D721Med (cell line): ENCODE measurements around the gene CDH13.

ENCODE experiments used
- DNase-seq: peaks from one replicate; pipeline ENCODE4 v3.0.0; 2011; ENCODE audit warnings: low spot score; ENCODE audit not compliant: insufficient read length
- FAIRE-seq: peaks from 2 replicates; lab custom pipeline; 2011; peaks lifted over from hg19 to GRCh38; lab: Jason Lieb, UNC
- TF ChIP-seq, protein P1 (sequence below): IDR thresholded peaks from 2 replicates; pipeline ENCODE4 v1.5.1; 2012; ENCODE audit warnings: mild to moderate bottlenecking, control low read depth; ENCODE audit not compliant: insufficient read depth; ENCODE audit errors: missing control alignments

CDH13 gene

DNA sequence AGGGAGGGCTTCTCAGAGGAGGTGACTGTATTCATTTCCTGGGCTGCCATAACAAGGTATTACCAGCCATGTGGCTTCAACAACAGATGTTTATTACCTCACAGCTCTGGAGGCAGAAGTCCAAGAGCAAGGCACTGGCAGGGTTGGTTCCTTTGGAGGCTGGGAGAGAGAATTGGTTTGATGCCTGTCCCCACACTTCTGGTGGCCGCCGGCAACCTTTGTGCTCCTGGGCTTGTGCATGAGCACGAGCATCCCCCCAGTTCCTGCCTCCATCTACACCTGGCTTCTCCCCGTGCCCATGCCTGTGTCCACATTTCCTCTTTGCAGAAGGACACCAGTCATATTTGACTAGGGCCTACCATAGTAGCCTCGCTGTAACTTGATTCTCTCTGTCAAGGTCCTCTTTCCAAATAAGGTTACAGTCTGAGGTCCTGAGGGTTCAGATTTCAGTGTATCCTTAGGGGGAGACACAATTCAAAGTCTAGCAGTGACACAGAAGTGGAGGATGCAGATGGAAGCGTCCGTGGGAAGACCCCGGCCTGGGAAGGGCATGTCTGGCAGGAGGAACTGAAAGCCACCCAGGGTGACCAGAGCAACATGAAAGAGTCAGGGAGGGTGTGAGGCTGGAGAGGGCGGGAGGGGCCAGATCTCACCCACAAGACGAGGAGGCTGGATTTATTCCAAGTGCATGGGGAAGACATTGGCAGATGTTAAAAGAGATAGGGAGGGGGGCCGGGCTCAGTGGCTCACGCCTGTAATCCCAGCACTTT, 992.8 kb downstream of the CDH13 start:
- FAIRE-seq (no peak), DNase-seq (no peak)
- TF ChIP-seq, protein P1, sequence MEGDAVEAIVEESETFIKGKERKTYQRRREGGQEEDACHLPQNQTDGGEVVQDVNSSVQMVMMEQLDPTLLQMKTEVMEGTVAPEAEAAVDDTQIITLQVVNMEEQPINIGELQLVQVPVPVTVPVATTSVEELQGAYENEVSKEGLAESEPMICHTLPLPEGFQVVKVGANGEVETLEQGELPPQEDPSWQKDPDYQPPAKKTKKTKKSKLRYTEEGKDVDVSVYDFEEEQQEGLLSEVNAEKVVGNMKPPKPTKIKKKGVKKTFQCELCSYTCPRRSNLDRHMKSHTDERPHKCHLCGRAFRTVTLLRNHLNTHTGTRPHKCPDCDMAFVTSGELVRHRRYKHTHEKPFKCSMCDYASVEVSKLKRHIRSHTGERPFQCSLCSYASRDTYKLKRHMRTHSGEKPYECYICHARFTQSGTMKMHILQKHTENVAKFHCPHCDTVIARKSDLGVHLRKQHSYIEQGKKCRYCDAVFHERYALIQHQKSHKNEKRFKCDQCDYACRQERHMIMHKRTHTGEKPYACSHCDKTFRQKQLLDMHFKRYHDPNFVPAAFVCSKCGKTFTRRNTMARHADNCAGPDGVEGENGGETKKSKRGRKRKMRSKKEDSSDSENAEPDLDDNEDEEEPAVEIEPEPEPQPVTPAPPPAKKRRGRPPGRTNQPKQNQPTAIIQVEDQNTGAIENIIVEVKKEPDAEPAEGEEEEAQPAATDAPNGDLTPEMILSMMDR, result no peak

- no peak for DNase-seq
- no peak for FAIRE-seq
- TF ChIP-seq, protein P1, result no peak
These were observed 995.2 kb downstream of the CDH13 start for GRCh38 chr16:83622010-83622409.

- TF ChIP-seq, protein P1, result no peak
- FAIRE-seq (no peak), DNase-seq (no peak)
These were observed 996.4 kb downstream of the CDH13 start for GRCh38 chr16:83623091-83623730.

DNA sequence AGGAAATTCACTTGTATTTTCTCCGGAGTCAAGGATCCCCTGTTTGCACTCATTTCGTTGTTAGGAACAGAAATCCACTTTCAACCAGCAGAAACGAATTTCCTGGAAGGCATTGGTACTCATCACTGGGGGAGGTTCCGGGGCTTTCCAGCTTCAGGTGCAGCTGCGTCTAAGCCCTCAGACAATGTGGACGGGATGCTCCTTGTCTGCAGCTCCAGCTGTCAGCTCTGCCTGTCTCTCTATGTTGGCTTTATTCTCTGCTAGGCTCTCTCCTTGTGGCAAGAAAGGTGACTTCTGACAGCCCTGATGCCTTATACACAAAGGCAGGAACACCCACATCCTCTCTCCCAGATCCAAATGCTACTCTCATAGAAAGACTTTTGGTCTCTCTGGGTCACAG, 997.1 kb downstream of the CDH13 start:
- FAIRE-seq, result no peak
- TF ChIP-seq, protein P1, result no peak
- DNase-seq, result no peak

GRCh38 chr16:83624429-83625120, 997.8 kb downstream of the CDH13 start:
- DNase-seq, result no peak
- TF ChIP-seq, protein P1, result no peak
- FAIRE-seq, result no peak

DNA sequence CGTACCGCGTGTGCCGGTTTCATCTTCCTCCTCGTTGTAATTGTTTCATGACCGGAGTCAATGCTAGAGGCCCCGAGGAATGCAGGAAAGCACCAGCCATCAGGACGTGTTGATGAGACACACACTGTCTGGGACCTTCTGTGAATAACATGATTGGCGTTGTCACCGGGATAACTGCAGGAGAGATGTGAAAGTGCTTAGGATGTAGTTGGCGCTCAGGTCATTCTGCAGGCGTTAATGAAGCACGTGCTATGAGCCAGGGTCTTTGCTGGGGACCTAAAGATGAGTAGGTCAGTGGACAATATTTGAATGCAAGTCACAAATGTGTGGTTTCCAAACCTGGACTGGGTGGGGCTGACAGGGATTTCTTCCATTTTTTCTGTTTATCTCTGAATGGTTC, 999.4 kb downstream of the CDH13 start:
- TF ChIP-seq, protein P1, result no peak
- no peak for FAIRE-seq

More for the DNA sequence above, 999.4 kb downstream of the CDH13 start:
- no peak for DNase-seq
